Fibroblast of villous mesenchyme (primary cell): ENCODE results near the gene ESR2. TPM values are rescaled to one million over a fixed set of nuclear protein-coding genes. Genes with fewer than 3 reads are reported as not detected.
A peak's percentile ranks its signal among the peaks of the same experiment; 100 is the strongest.

Experiments used
- DNase-seq: peaks from one replicate; pipeline ENCODE4 v3.0.0-alpha.2; 2010; ENCODE audit warnings: low read depth
- H3K4me3 ChIP-seq: 2 replicates; pipeline ENCODE4 v1.5.1; 2011; ENCODE audit warnings: low read depth, mild to moderate bottlenecking, low read length
- CTCF ChIP-seq: IDR thresholded peaks from 2 replicates; pipeline ENCODE4 v1.5.1; 2012; ENCODE audit warnings: low read depth, mild to moderate bottlenecking, low read length; ENCODE audit not compliant: insufficient read depth
- total RNA-seq: library from RNA; depleted of rRNA; stranded (reverse); fragments of >200 nt; gene quantifications from 2 replicates; pipeline ENCODE4 v1.2.3, GENCODE V29; 2012

The ESR2 gene
- under 0.01 TPM in 1 of 2 replicates, not detected in the other for total RNA-seq

- DNase-seq, result peak; percentile 57
- peak within 1 kb of the TSS; percentile 48 for H3K4me3 ChIP-seq
- TF ChIP-seq CTCF, result peak; percentile 48
Observed at GRCh38 chr14:64293976-64294671, at the start of gene ESR2. TSS of gene ESR2 (minus strand) at chr14:64294371. CDS start at chr14:64282985, 11,386 bp downstream.

- no peak for DNase-seq
- H3K4me3 ChIP-seq, result no peak overlapping the region
- no peak for TF ChIP-seq CTCF
Observed at GRCh38 chr14:64340560-64341196, 46.5 kb upstream of the ESR2 start.

GRCh38 chr14:64338616-64339316, 44.6 kb upstream of the ESR2 start:
- peak; percentile 98 for DNase-seq
- peak overlapping the region; percentile 66 for H3K4me3 ChIP-seq
- TF ChIP-seq CTCF, result no peak

- DNase-seq, result peak; percentile 51
- peak overlapping the region; percentile 66 for H3K4me3 ChIP-seq
- TF ChIP-seq CTCF, result no peak
Observed at GRCh38 chr14:64337888-64338615, 43.9 kb upstream of the ESR2 start.

- no peak for DNase-seq
- TF ChIP-seq CTCF, result no peak
- no peak overlapping the region for H3K4me3 ChIP-seq
Observed at GRCh38 chr14:64329149-64329548, 35.0 kb upstream of the ESR2 start.

GRCh38 chr14:64326502-64326901, 32.3 kb upstream of the ESR2 start:
- H3K4me3 ChIP-seq, result no peak overlapping the region
- no peak for TF ChIP-seq CTCF
- DNase-seq, result no peak
